HG03060 (cell line): Measurements from ENCODE around the gene LRRN4CL.
A peak's percentile ranks its signal among the peaks of the same experiment; 100 is the strongest.

Experiments used
- ATAC-seq: cut with Tn5 transposase; IDR thresholded peaks from one replicate; pipeline ENCODE4 v1.9.1; 2021; ENCODE audit warnings: low read depth, moderate number of reproducible peaks; ENCODE audit not compliant: unreplicated experiment

The LRRN4CL gene

GRCh38 chr11:62648967-62649364, 40.4 kb downstream of the LRRN4CL start:
- ATAC-seq, result no peak

GRCh38 chr11:62648185-62648966, 41.0 kb downstream of the LRRN4CL start:
- no peak for ATAC-seq

- ATAC-seq, result no peak
Measured at GRCh38 chr11:62647609-62648005, 41.7 kb downstream of the LRRN4CL start.

GRCh38 chr11:62646825-62647608, 42.3 kb downstream of the LRRN4CL start:
- ATAC-seq, result no peak

- ATAC-seq, result peak; percentile 69
Measured at GRCh38 chr11:62645946-62646824, 43.1 kb downstream of the LRRN4CL start, which contains the start of gene GANAB. Gene GANAB, minus strand, starts transcription at chr11:62646613. Its CDS starts 14 bp downstream, at chr11:62646599.

- ATAC-seq, result no peak
Measured at GRCh38 chr11:62645671-62645945, 43.7 kb downstream of the LRRN4CL start.

GRCh38 chr11:62644220-62644619, 45.1 kb downstream of the LRRN4CL start:
- ATAC-seq, result no peak
